Measurements from ENCODE around the gene PRKACA.
A peak's percentile ranks its signal among the peaks of the same experiment; 100 is the strongest.

Gene PRKACA

GRCh38 chr19:14091813-14092462 is 25.6 kb downstream of the PRKACA start:
- WGBS, 2 experiments (ENCODE audit: insufficient coverage in 2 of 2), result 36 to 41% methylated on average over 10 to 13 of the region's 15 CpGs
- Histone ChIP-seq H3K4me1 (ENCODE audit: control insufficient read depth, insufficient read depth, low read length, poor library complexity, severe bottlenecking) (peaks cover 6% of the 10 kb centered on the region), H3K4me3 (ENCODE audit: extremely low read depth, insufficient read depth, low read length, poor library complexity, severe bottlenecking) (peak overlapping the region; percentile 60), H3K9me3 (ENCODE audit: control insufficient read depth, low read length) (peaks cover 14% of the 10 kb centered on the region), H3K27ac (ENCODE audit: low read depth, low read length, severe bottlenecking) (peak overlapping the region; percentile 85), H3K36me3 (ENCODE audit: control insufficient read depth, insufficient read depth, low read length) (peaks cover 32% of the 10 kb centered on the region)

- Histone ChIP-seq H3K4me3 (ENCODE audit: extremely low read depth, insufficient read depth, low read length, poor library complexity, severe bottlenecking) (peak overlapping the region; percentile 60), H3K9me3 (ENCODE audit: control insufficient read depth, low read length) (peaks cover 14% of the 10 kb centered on the region), H3K36me3 (ENCODE audit: control insufficient read depth, insufficient read depth, low read length) (peaks cover 32% of the 10 kb centered on the region), H3K27ac (ENCODE audit: low read depth, low read length, severe bottlenecking) (peak overlapping the region; percentile 85), H3K4me1 (ENCODE audit: control insufficient read depth, insufficient read depth, low read length, poor library complexity, severe bottlenecking) (peaks cover 6% of the 10 kb centered on the region)
- 0% methylated on average over 46 to 49 of the region's 72 CpGs for WGBS, 2 experiments (ENCODE audit: insufficient coverage in 2 of 2)
Measured at GRCh38 chr19:14091081-14091812, 26.3 kb downstream of the PRKACA start.

- H3K4me3 ChIP-seq (ENCODE audit: extremely low read depth, insufficient read depth, low read length, poor library complexity, severe bottlenecking), result peak within 1 kb of the TSS; percentile 60
- H3K4me1 ChIP-seq (ENCODE audit: control insufficient read depth, insufficient read depth, low read length, poor library complexity, severe bottlenecking), result peaks cover 6% of the 10 kb centered on the region
- H3K36me3 ChIP-seq (ENCODE audit: control insufficient read depth, insufficient read depth, low read length), result peaks cover 31% of the 10 kb centered on the region
- H3K9me3 ChIP-seq (ENCODE audit: control insufficient read depth, low read length), result peaks cover 14% of the 10 kb centered on the region
- whole genome bisulfite sequencing, 2 experiments (ENCODE audit: insufficient coverage in 2 of 2), result no CpG with 5 or more reads among the region's 65 CpGs
- H3K27ac ChIP-seq (ENCODE audit: low read depth, low read length, severe bottlenecking), result peak within 1 kb of the TSS; percentile 85
Measured at GRCh38 chr19:14090509-14091080, 27.0 kb downstream of the PRKACA start, which contains the start of gene SAMD1. TSS of gene SAMD1 (minus strand) at chr19:14090751.

GRCh38 chr19:14089662-14090508 is 27.7 kb downstream of the PRKACA start:
- Histone ChIP-seq H3K4me1 (ENCODE audit: control insufficient read depth, insufficient read depth, low read length, poor library complexity, severe bottlenecking) (peaks cover 6% of the 10 kb centered on the region), H3K9me3 (ENCODE audit: control insufficient read depth, low read length) (peaks cover 14% of the 10 kb centered on the region), H3K27ac (ENCODE audit: low read depth, low read length, severe bottlenecking) (peak overlapping the region; percentile 75), H3K4me3 (ENCODE audit: extremely low read depth, insufficient read depth, low read length, poor library complexity, severe bottlenecking) (peak overlapping the region; percentile 50), H3K36me3 (ENCODE audit: control insufficient read depth, insufficient read depth, low read length) (peaks cover 31% of the 10 kb centered on the region)
- WGBS, 2 experiments (ENCODE audit: insufficient coverage in 2 of 2), result 0% methylated on average over 52 to 103 of the region's 142 CpGs

GRCh38 chr19:14089412-14089661 is 28.2 kb downstream of the PRKACA start:
- no peak overlapping the region for H3K27ac ChIP-seq (ENCODE audit: low read depth, low read length, severe bottlenecking)
- H3K4me1 ChIP-seq (ENCODE audit: control insufficient read depth, insufficient read depth, low read length, poor library complexity, severe bottlenecking), result peaks cover 6% of the 10 kb centered on the region
- H3K9me3 ChIP-seq (ENCODE audit: control insufficient read depth, low read length), result peaks cover 14% of the 10 kb centered on the region
- H3K36me3 ChIP-seq (ENCODE audit: control insufficient read depth, insufficient read depth, low read length), result peaks cover 31% of the 10 kb centered on the region
- 9 to 14% methylated on average over 13 to 16 of the region's 16 CpGs for WGBS, 2 experiments (ENCODE audit: insufficient coverage in 2 of 2)
- peak overlapping the region; percentile 42 for H3K4me3 ChIP-seq (ENCODE audit: extremely low read depth, insufficient read depth, low read length, poor library complexity, severe bottlenecking)

- Histone ChIP-seq H3K4me3 (ENCODE audit: extremely low read depth, insufficient read depth, low read length, poor library complexity, severe bottlenecking) (peak overlapping the region; percentile 42), H3K27ac (ENCODE audit: low read depth, low read length, severe bottlenecking) (no peak overlapping the region), H3K4me1 (ENCODE audit: control insufficient read depth, insufficient read depth, low read length, poor library complexity, severe bottlenecking) (peaks cover 6% of the 10 kb centered on the region), H3K36me3 (ENCODE audit: control insufficient read depth, insufficient read depth, low read length) (peaks cover 31% of the 10 kb centered on the region), H3K9me3 (ENCODE audit: control insufficient read depth, low read length) (peaks cover 9% of the 10 kb centered on the region)
- 92% methylated on average over 23 to 30 of the region's 30 CpGs for WGBS, 2 experiments (ENCODE audit: insufficient coverage in 2 of 2)
Measured at GRCh38 chr19:14088634-14089411, 28.7 kb downstream of the PRKACA start.

- Histone ChIP-seq H3K9me3 (ENCODE audit: control insufficient read depth, low read length) (no peaks in the 10 kb centered on the region), H3K4me1 (ENCODE audit: control insufficient read depth, insufficient read depth, low read length, poor library complexity, severe bottlenecking) (peaks cover 3% of the 10 kb centered on the region), H3K27ac (ENCODE audit: low read depth, low read length, severe bottlenecking) (no peak overlapping the region), H3K4me3 (ENCODE audit: extremely low read depth, insufficient read depth, low read length, poor library complexity, severe bottlenecking) (no peak overlapping the region), H3K36me3 (ENCODE audit: control insufficient read depth, insufficient read depth, low read length) (peaks cover 31% of the 10 kb centered on the region)
- 100% methylated on average over 1 of the region's 5 CpGs; no CpG with 5 or more reads in 1 of the 2 experiments for WGBS, 2 experiments (ENCODE audit: insufficient coverage in 2 of 2)
Measured at GRCh38 chr19:14086098-14086497, 31.5 kb downstream of the PRKACA start.

- H3K27ac ChIP-seq (ENCODE audit: low read depth, low read length, severe bottlenecking), result no peak within 1 kb of the TSS
- H3K4me3 ChIP-seq (ENCODE audit: extremely low read depth, insufficient read depth, low read length, poor library complexity, severe bottlenecking), result no peak within 1 kb of the TSS
- peaks cover 31% of the 10 kb centered on the region for H3K36me3 ChIP-seq (ENCODE audit: control insufficient read depth, insufficient read depth, low read length)
- 89 to 91% methylated on average over 48 of the region's 54 CpGs for WGBS, 2 experiments (ENCODE audit: insufficient coverage in 2 of 2)
- H3K9me3 ChIP-seq (ENCODE audit: control insufficient read depth, low read length), result no peaks in the 10 kb centered on the region
- peaks cover 3% of the 10 kb centered on the region for H3K4me1 ChIP-seq (ENCODE audit: control insufficient read depth, insufficient read depth, low read length, poor library complexity, severe bottlenecking)
Measured at GRCh38 chr19:14085309-14085995, 32.1 kb downstream of the PRKACA start, which contains the start of gene C19orf67. TSS of gene C19orf67 (minus strand) at chr19:14085783. CDS start at chr19:14085627, 156 bp downstream.

GRCh38 chr19:14082675-14082960 is 34.9 kb downstream of the PRKACA start:
- H3K4me1 ChIP-seq (ENCODE audit: control insufficient read depth, insufficient read depth, low read length, poor library complexity, severe bottlenecking), result no peaks in the 10 kb centered on the region
- H3K4me3 ChIP-seq (ENCODE audit: extremely low read depth, insufficient read depth, low read length, poor library complexity, severe bottlenecking), result no peak overlapping the region
- H3K9me3 ChIP-seq (ENCODE audit: control insufficient read depth, low read length), result no peaks in the 10 kb centered on the region
- 62 to 65% methylated on average over 1 of the region's 1 CpG for WGBS, 2 experiments (ENCODE audit: insufficient coverage in 2 of 2)
- H3K36me3 ChIP-seq (ENCODE audit: control insufficient read depth, insufficient read depth, low read length), result peaks cover 15% of the 10 kb centered on the region
- H3K27ac ChIP-seq (ENCODE audit: low read depth, low read length, severe bottlenecking), result no peak overlapping the region

Measured in mesodermal cell (in vitro differentiated cells).